Stimulated activated naive CD4-positive, alpha-beta T cell treated with Interleukin-2 at 50 U/mL for 16 hours (primary cell): ENCODE data around the gene HES4.
"Not testable (repeated sequence)": the region's sequence is repeated elsewhere in the genome, so short reads cannot be mapped to it uniquely, and the experiment has no call there.

ENCODE experiments used
- DNase-seq: peaks from one replicate; lab custom pipeline; 2025; lab: John Stamatoyannopoulos, UW

The HES4 gene

DNA sequence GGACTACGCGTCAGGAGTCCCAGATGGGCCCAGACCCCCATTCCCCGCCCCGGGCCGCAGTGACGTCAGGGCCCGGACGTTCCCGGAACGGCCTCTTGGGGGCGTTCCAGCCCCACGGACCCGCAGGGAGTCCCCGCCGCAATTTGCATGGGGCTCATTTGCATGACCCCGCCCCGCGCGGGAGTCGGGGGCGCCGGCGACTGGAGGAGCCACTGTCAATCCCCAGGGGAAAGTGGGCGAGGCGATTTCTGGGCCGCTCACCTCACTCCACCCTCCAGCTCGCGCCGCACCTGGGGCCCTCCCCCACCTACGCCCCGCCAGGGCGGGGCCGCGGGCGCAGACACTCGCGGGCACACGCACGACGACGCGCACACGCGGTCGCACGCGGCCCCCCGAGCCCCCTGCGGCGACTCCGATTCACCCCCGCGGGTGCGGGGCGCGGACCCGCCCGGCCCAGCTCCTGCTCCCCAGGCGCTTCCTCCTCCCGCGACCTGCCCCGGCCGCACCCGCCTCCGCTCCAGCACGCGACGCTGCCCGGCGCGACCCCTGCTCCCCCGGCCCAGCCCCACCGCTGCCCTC is 33.2 kb upstream of the HES4 start:
- peak; percentile 84 for DNase-seq

DNA sequence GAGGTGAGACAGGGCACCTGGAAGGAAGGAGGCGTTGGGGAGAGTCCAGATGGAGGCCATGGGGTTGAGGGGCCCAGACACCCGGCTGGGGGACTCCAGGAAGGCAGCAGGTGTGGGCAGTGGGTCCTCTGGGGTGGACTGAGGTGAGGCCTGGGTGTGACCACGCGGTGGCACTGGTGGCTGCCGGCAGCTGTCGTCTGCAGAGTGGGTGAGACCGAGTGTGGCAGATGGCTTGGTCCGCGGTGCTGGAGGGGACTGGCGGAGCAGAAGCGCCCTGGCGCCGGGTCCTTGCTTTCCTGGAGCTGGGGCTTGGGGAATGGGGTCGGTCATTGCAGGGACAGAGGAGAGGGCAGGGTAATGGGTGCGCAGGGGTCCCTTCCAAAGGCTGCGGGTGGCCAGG is 32.5 kb upstream of the HES4 start:
- DNase-seq = no peak

DNA sequence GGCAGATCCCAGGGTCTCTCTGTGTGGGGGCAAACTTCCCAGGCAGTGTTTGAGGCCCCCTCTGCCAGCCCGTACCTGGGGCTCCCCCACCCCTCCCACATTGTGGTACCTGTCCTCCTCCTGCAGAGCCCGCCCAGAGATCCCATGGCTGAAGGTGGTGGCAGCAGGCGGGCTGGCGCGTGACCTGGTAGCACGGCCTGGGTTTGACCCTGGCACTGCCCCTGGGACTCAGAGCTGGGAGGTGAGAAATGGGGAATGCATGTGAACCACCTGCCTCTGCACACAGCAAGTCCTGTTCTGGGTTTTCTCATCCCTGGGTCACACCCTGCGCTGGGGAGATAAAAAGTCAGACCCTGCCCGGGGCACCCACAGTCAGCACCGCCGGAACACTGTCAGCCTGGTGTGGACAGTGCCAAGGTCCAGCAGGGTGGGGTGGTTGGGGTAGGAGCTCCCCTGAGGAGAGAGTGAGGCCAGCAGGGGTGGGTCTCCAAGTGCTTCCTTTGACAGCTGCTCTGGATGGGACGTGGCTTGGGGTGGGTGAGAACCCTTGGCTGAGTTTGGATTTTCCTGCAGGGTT is 31.9 kb upstream of the HES4 start:
- DNase-seq = no peak

DNA sequence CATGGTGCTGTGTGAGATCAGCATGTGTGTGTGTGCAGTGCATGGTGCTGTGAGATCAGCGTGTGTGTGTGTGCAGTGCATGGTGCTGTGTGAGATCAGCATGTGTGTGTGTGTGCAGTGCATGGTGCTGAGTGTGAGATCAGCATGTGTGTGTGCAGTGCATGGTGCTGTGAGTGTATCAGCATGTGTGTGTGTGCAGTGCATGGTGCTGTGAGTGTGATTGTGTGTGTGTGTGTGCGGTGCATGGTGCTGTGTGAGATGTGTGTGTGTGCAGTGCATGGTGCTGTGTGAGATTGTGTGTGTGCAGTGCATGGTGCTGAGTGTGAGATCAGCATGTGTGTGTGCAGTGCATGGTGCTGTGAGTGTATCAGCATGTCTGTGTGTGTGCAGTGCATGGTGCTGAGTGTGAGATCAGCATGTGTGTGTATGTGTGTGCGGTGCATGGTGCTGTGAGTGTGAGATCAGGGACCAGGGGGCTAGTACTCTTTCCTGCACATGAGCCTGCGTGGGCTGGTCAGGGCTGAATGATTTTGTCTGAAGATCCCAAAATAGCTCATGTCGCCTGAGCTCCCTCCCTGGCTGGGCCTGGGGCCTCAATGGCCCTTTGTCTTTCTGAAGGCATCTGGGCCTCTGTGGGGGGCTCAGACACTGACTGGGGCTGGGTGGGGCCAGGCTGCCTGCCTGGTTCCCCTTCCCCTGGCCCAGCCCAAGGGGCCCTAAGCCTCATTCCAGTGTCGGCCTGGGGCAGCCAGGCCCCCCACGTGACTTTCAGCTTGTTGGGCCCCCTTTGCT is 31.2 kb upstream of the HES4 start:
- DNase-seq = not testable (repeated sequence)

DNA sequence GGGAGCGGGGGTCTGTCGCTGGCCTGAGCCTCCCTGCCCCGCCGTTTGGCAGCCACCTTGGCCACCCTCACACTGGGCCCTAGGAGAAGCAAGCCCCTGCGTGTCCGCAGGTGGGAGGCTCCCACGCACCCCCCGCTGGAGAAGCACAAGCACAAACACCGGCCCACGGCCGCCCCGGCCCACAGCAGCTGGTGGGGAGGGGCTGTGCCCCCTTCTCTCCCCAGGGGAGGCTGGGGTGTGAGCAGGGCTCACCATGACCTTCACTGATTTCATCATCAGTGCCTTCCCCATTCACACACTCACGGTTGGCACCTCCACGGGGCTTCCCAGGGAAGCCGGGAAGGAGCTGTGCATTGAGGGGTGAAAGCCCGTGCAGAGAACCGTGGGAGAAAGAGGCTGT is 27.9 kb upstream of the HES4 start:
- DNase-seq = no peak

DNA sequence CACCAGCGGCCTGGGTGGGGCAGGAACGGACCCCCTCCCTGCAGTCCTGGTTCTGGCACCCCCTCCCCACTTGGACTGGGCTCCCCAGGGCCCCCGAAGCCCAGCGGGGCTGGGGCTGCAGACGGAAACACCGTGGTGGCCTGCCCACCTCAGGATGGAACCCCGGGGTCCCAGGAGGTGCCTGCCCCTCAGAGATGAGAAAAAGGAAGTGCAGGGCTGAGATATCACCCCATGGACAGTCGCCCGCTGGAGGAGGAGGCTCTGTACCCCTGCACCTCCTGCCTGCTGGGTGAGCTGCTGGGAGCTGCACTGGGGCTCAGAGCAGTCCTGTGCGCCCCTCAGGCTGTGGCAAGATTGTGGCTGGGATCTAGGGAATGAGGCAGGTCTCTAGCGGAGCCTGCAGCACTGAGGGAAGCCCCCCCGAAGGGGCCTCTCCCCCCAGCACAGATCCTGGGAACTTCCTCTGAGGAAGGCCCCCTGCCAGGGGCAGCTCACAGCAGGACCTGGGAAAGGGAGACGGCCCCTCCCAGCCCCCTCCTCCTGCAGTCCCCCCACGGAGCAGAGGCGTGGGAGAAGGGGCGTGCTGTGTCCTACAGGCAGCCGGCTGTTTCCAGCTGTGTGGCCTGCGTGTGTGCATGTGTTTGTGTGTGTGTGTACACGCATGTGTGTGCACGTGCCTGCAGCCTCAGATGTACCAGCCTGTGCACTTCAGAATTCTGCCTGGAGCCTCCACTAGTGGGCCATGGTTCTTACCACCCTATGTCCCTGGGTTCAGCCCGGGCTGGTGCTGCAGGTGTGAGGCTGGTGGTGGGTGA is 26.9 kb upstream of the HES4 start:
- DNase-seq = no peak

DNA sequence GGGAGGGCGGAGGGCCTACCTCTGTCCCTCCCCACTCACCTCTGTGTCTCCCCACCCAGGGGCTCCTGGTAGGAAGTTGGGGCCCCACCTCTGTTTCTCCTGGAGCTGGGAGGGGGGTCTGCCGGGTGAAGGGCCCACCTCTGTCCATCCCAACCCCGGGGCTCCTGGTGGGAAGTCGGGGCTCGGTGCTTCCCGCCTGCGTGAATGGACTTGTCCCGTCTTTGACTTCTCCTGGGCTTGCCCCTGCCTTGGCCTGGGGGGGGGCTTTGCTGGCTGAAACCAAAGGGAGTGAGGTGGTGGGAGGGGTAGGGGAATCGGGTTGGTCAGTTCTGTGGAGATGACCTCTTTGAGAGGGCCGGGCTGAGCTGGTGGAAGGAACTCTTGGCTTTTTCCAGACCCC is 25.8 kb upstream of the HES4 start:
- DNase-seq = no peak

DNA sequence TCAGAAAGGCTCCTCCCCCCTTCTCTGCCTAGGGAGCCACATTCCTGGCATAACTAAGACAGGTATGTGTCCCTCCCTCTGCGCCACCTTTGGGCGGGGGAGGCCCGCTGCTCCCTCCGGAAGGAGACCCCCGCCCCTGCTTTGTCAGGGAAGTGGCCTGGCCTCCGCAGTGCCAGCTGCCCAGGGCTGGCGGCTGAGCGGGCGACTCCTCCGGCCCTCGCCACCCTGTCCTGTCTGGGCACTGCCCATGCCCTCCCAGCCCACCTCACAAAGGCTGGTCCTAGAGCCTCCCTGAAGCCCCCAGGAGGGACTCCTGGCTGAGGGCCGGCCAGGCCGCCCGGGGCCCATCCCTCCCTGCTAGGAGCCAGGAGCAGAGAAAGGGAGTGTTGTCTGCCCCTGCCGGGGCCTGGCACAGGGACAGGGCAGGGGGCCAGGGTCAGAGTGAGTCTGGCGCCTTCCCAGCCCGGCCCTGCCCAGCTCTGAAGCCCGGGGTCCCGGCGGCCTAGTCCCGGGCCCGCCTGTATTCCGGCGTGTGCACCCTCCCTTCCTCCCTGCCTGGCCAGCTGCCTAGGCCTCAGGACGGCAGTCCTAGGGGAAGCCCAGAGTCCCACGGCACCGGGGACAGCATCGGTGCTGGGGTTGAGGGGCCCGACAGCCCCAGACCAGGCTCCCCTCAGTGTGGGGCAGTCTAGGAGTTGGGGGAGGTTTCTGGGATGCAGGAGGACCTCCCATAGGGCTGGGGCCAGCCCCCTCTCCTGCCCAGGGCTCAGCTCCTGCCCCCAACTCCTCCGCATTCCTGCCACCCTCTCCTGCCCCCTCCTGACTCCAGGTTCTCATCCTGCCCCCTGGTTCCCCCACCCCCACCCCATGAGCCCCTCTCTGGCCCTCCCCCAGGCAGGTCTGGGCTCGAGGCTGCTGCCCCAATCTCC is 25.1 kb upstream of the HES4 start:
- no peak for DNase-seq

DNA sequence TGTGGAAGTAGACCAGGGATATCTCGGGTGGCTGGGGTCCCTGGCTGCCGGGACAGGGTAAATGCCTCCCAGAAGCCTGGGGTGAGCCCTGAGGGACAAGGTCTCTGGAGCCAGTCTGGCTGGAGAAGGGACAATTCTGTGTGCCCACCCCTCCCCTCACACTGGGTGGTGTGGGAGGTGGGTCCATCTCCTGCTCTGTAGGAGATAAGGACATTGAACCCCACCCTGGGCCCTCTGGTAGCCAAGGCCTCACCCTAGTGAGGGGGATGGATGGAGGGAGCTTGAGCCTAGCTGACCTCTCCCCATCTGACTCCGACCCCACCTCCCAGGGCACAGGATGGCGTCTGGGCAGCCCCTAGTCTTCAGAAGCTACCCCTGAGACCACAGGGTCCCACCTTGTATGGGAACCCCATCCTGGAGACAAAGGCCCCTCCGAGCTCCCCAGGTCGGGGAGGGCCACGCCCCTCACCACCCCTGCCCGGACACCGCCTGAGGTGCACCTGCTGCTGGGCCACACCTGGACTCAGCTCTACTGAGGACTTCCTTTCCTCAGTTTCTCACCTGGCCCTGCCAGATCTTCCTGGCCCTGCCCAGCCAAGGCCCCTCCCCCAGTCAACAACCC is 24.4 kb upstream of the HES4 start:
- no peak for DNase-seq

DNA sequence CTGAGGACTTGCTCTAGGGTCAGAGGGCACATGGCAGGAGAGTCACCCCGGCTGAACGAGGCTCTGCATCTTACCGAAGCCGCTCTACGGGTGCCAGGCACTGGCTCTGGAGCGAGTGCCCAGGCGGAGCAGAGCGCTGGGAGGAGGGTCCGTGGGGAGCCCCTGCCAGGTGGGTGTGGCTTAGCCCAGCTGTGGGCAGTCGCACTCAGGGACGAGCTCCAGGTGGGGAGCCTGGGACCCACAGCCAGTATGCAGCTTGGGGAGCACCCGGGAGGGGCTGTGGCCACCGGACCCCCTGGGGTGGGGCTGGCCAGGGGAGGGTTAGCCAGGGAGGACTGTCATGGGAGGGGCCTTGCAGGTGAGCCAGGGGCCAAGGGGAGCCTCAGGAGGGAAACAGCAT is 23.8 kb upstream of the HES4 start:
- no peak for DNase-seq

DNA sequence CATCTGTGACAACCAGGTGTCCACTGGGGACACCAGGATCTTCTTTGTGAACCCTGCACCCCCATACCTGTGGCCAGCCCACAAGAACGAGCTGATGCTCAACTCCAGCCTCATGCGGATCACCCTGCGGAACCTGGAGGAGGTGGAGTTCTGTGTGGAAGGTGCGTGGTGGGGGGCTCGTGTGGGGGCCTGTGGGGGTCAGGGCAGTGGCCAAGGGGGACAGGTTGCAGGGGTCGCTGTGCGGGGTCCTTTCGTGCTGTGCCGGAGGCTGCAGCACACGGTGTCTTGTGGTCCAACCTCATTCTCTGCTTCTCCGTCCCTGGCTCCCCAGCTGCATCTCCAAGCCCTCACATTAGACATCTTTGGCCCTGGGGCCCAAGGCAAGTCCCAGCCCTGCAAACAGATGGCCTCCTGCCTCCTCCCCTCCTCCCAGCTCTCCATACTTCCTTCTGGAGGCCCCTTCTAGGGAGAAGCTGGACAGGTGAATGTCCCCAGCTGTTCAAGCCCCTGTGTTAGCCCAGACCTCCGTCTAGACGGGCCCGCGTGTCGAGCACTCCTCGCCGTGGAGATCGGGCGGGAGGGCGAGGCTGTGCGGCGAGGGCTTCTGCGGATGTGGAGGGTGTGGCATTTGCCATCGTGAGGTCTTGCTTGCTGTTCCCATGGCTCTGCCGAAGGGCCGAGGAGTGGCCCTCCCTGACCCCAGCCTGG is 22.6 kb upstream of the HES4 start:
- no peak for DNase-seq

DNA sequence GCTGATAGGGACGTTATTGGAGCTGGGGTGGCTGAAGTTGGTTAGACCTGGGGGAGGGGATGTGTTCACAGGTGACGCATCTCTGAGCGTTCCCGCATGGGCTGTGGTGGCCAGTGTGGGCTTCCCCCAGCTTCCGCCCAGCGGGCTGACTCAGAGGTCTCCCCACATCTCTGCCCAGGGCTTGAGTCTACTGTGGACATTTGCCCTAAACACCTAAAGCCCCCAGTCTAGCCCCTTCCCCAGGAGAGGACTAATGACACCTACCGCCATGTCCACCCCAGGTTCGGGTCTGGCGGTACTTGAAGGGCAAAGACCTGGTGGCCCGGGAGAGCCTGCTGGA is 22.0 kb upstream of the HES4 start:
- no peak for DNase-seq

DNA sequence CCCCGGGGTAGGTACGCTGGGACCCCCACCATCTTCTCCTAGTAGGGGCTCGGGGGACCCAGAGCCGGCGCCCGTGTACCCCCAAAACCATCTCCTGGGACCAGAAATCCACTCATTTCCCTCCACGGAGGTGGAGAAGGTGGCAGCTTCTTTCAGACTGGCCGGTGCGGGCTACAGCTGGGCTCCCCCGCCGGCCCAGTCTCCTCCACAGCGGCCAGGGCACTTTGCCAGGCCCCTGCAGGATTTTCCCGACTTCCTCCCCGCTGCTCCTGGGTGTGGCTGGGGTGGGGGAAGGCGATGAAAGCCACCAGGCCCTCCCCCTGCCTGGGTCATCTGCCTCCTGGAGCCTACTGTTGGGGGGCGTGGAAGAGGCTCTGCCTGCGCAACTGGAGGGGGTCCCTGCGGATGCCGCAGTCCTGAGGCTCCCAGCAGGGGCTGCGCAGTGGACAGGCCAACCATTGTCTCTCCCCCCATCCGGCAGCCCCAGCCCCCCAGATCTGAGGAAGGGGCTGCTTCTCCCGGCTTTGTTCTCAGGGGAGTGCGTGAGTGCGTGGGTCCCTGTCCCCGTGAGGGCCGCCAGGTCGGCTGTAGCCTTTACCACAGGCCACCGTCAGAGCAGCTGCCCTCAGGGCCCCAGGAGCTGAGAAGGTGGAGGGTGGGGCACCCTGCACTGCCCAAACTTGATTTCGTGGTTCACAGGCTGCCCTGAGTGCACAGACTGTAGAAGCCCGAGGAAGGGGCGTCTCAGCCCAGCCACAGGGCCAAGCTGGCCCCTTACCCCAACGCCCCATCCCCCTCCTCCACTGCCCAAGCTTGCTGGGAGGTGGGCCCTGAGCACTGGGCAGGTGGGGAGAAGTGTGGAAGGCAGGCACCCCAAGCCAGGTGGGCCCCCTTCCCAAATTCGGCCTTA is 21.4 kb upstream of the HES4 start:
- no peak for DNase-seq

DNA sequence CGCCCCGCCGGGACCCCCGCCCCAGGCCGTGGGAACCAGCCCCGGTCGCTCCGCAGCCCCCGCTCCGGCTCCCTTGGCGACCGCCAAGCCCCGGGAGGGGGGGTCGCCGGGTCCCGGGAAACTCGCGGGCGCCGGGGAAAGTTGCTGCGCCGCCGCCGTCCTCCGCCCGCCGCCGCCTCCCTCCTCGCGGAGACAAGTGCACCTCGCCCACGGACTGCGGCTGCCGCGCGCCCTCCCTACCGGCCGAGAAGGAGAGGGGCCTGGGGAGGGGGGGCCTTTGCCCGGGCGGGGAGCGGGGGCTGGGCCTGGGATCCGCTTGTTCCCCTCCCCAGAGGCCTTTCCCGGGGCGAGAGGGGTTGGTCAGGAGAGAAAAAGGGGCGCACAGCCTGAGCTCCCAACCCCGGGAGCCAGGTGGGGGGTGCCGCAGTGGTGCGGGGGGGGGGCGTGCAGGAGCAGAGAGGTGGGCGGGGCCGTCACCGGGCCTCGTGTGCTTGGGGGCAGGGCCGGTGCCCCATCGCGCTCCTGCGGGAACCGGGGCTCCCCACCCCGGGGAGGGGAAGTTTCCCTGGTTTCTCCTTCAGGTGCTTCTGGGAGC is 20.6 kb upstream of the HES4 start:
- DNase-seq = peak; percentile 32

DNA sequence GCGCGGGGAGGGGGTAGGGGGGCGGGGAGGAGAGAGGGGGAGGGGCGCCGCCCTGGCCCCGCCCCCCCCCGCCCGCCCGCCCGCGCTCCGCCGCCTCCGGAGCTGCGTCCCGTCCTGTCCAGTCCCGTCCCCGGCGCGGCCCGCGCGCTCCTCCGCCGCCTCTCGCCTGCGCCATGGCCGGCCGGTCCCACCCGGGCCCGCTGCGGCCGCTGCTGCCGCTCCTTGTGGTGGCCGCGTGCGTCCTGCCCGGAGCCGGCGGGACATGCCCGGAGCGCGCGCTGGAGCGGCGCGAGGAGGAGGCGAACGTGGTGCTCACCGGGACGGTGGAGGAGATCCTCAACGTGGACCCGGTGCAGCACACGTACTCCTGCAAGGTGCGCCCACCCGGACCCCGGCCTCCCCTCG is 20.1 kb upstream of the HES4 start, which contains the start of gene AGRN:
Gene AGRN (plus strand): TSS at position 121 of the 405 bp plus-strand sequence. CDS start 53 bp downstream, at position 174.
- DNase-seq = no peak

DNA sequence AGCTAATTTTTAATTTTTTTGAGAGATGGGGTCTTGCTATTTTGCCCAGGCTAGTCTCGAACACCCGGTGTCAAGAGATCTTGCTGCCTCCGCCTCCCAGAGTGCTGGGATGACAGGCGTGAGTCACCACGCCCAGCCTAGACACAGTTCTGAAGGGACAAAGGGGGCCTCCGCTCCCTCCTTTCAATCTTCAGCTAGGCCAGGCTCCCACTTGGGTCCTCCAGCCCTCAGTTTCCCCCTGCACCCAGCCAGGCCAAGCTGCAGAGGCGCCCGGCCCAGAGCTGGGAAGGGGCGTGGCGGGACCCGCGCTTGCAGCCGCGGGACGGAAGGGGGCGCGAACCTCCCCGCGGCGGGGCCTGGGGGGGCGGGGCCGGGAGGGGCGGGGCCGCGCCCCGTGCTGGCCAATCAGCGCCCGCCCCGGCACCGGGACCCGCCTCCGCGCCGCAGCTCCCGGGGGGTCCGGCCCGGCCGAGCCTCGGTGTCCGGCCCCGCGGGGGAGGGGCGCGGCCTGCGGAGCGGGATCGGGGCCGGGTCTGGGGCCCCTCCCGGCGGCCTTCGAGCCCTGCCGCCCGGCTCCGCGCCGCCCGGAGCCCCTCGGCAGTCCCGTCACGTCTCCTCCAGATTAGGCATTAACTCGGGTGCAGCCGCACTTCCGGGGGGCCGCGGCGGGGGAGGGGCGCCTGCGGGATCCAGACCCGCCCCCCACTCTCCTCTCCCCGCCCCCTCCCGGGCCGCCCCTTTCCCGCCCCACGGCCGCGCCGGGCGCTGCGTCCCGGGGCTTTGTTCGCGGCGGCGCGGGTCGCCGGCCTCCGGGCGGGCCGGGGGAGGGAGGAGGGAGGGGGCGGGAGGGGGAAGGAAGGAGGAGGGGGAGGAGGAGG is 19.5 kb upstream of the HES4 start:
- DNase-seq = peak; percentile 74

DNA sequence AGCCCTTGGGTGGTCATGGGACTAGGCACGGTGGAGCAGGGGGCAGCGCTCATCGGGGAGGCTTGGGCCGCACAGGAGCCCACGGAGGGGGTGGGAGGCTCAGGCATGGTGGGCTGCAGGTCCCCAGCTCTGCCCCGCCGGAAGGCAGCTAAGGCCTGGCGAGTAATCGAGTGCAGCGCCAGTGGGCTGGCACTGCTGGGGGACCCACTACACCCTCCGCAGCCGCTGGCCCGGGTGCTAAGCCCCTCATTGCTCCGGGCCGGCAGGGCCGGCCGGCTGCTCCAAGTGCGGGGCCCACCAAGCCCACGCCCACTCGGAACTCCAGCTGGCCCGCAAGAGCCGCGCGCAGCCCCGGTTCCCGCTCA is 18.4 kb upstream of the HES4 start:
- DNase-seq = not testable (repeated sequence)
